SU-DHL-6 (cell line): ENCODE measurements around the gene OSBPL2.

Experiments used
- H2AFZ ChIP-seq: fragments of 200-600 bp; sonication (generic); 2 replicates; pipeline ENCODE4 v1.6.1; 2014; ENCODE audit warnings: low read depth, mild to moderate bottlenecking, moderate library complexity, mixed read lengths, antibody characterized with exemption, low read length; ENCODE audit not compliant: severe bottlenecking
- H3F3A ChIP-seq: fragments of 200-600 bp; shearing (Covaris generic); 2 replicates; pipeline ENCODE4 v1.6.0; 2016; ENCODE audit warnings: antibody characterized with exemption, mild to moderate bottlenecking; ENCODE audit not compliant: insufficient read depth
- H3K27ac ChIP-seq: fragments of 200-600 bp; sonication (generic); 2 replicates; pipeline ENCODE4 v1.5.1; 2016; ENCODE audit warnings: low read depth, mild to moderate bottlenecking, low read length, moderate library complexity, mixed read lengths
- H3K27me3 ChIP-seq: fragments of 200-600 bp; sonication (generic), shearing (Covaris generic); 2 replicates; pipeline ENCODE4 v1.6.0; 2014; ENCODE audit warnings: mild to moderate bottlenecking, low read length
- H3K36me3 ChIP-seq: fragments of 200-600 bp; sonication (generic); 2 replicates; pipeline ENCODE4 v1.6.1; 2014; ENCODE audit warnings: mild to moderate bottlenecking, low read length, mixed read lengths
- H3K4me2 ChIP-seq: fragments of 300-600, 200-600 bp; shearing (Covaris generic), sonication (generic); 2 replicates; pipeline ENCODE4 v1.6.0; 2014; ENCODE audit warnings: low read length, low read depth, mild to moderate bottlenecking; ENCODE audit not compliant: poor library complexity, severe bottlenecking
- H3K4me3 ChIP-seq: fragments of 200-600 bp; sonication (generic); 2 replicates; pipeline ENCODE4 v1.5.1; 2014; ENCODE audit warnings: antibody characterized with exemption, low read length, mild to moderate bottlenecking, mixed read lengths; ENCODE audit not compliant: insufficient read depth, poor library complexity, severe bottlenecking
- H3K79me2 ChIP-seq: fragments of 200-600 bp; sonication (generic); 2 replicates; pipeline ENCODE4 v1.6.1; 2014; ENCODE audit warnings: mild to moderate bottlenecking, low read length, moderate library complexity; ENCODE audit not compliant: insufficient read depth
- H3K9ac ChIP-seq: fragments of 200-600 bp; sonication (generic); 2 replicates; pipeline ENCODE4 v1.7.0; 2014; ENCODE audit warnings: mild to moderate bottlenecking, low read length
- H3K9me2 ChIP-seq: fragments of 200-600 bp; sonication (generic); replicated peaks from 2 replicates; pipeline ENCODE4 v1.6.1; 2014; ENCODE audit warnings: low read length; ENCODE audit not compliant: insufficient read depth
- H3K9me3 ChIP-seq: fragments of 200-600 bp; sonication (generic); 2 replicates; pipeline ENCODE4 v1.6.1; 2014; ENCODE audit warnings: low read length, mixed read lengths; ENCODE audit not compliant: insufficient read depth
- H4K20me1 ChIP-seq: fragments of 200-600 bp; sonication (generic); 2 replicates; pipeline ENCODE4 v1.6.1; 2014; ENCODE audit warnings: low read depth, mild to moderate bottlenecking, antibody characterized with exemption, low read length, moderate library complexity, mixed read lengths
- EZH2phosphoT487 ChIP-seq: fragments of 200-600 bp; sonication (generic), shearing (Covaris generic); conservative IDR thresholded peaks from 2 replicates; pipeline ENCODE4 v1.6.1; 2018; ENCODE audit warnings: mild to moderate bottlenecking, antibody characterized with exemption, low read length, moderate library complexity, mixed read lengths
- TF ChIP-seq, protein P1 (sequence below): fragments of 200-600 bp; sonication (generic); IDR thresholded peaks from one replicate; pipeline ENCODE4 v1.5.1; 2017; ENCODE audit warnings: antibody characterized with exemption, mild to moderate bottlenecking, low read length, moderate library complexity; ENCODE audit not compliant: insufficient read depth, poor library complexity, severe bottlenecking

OSBPL2 gene

DNA sequence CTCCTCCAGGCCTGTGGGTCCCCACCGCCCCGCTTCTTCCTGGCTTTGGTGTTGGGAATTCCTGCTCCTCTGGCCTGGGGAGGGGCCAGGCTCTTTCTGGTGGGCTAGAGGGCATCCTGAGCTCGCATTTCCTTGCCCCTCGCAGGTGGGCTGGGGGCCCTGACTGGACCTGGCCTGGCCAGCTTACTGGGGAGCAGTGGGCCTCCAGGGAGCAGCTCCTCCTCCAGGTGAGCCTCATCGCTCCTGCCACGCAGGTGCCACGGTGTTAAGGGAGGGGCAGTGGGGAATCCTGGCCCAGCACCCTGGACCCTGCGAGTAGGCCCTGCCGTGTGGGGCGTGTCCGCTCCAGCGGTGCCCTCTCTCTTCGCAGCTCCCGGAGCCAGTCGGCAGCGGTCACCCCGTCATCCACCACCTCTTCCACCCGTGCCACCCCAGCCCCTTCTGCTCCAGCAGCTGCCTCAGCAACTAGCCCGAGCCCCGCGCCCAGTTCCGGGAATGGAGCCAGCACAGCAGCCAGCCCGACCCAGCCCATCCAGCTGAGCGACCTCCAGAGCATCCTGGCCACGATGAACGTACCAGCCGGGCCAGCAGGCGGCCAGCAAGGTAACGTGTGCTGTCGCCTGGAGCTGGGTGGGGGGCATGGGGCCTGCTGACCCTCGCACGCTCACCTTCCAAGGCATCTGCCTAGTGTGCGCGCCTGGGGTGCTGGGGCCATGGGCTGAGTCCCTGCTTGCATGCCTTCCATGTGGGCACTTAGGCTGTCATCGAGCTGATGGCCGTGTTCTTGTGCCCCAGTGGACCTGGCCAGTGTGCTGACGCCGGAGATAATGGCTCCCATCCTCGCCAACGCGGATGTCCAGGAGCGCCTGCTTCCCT is 69.1 kb downstream of the OSBPL2 start:
- Histone ChIP-seq H3K36me3 (no peaks in the 10 kb centered on the region), H3K27me3 (no peaks in the 10 kb centered on the region), H3K4me2 (no peak overlapping the region), H3K9me3 (no peaks in the 10 kb centered on the region), H3F3A (no peaks in the 10 kb centered on the region), H3K4me3 (no peak overlapping the region), H3K79me2 (peaks cover 34% of the 10 kb centered on the region), H3K27ac (no peak overlapping the region), H2AFZ (no peak overlapping the region), H4K20me1 (peaks cover 5% of the 10 kb centered on the region; the same call in 1 of the 2 replicates), H3K9me2 (no peaks in the 10 kb centered on the region), H3K9ac (no peak overlapping the region)
- no peak for TF ChIP-seq EZH2phosphoT487
- TF ChIP-seq, protein P1, sequence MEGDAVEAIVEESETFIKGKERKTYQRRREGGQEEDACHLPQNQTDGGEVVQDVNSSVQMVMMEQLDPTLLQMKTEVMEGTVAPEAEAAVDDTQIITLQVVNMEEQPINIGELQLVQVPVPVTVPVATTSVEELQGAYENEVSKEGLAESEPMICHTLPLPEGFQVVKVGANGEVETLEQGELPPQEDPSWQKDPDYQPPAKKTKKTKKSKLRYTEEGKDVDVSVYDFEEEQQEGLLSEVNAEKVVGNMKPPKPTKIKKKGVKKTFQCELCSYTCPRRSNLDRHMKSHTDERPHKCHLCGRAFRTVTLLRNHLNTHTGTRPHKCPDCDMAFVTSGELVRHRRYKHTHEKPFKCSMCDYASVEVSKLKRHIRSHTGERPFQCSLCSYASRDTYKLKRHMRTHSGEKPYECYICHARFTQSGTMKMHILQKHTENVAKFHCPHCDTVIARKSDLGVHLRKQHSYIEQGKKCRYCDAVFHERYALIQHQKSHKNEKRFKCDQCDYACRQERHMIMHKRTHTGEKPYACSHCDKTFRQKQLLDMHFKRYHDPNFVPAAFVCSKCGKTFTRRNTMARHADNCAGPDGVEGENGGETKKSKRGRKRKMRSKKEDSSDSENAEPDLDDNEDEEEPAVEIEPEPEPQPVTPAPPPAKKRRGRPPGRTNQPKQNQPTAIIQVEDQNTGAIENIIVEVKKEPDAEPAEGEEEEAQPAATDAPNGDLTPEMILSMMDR = no peak

DNA sequence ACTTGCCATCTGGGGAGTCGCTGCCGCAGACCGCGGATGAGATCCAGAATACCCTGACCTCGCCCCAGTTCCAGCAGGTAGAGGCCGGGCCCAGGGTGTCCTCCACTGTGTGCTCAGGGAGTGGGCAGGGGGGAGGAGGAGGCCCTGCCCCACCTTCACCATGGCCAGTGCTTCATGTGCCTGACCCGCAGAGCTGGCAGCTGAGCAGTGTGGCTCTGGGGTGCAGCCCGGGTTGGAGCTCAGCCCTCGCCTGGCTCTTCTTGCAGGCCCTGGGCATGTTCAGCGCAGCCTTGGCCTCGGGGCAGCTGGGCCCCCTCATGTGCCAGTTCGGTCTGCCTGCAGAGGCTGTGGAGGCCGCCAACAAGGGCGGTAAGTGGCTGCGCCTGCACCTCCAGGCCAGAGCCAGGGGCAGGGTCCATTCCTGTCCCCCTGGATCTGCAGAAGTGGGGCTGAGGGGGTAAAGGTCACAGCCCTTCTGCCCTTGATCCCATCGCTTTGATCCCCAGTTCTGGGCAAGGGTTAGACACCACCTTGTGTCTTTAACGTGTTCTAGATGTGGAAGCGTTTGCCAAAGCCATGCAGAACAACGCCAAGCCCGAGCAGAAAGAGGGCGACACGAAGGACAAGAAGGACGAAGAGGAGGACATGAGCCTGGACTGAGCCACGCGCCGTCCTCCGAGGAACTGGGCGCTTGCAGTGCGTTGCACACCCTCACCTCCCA is 69.9 kb downstream of the OSBPL2 start:
- TF ChIP-seq, protein P1 = no peak
- TF ChIP-seq EZH2phosphoT487 = no peak
- H3K9me2 ChIP-seq = no peaks in the 10 kb centered on the region
- H3K4me2 ChIP-seq = no peak overlapping the region
- H3K9me3 ChIP-seq = no peaks in the 10 kb centered on the region
- H3K4me3 ChIP-seq = no peak overlapping the region
- H3F3A ChIP-seq = no peaks in the 10 kb centered on the region
- no peak overlapping the region for H3K27ac ChIP-seq
- peaks cover 5% of the 10 kb centered on the region; the same call in 1 of the 2 replicates for H4K20me1 ChIP-seq
- H2AFZ ChIP-seq = no peak overlapping the region
- H3K36me3 ChIP-seq = no peaks in the 10 kb centered on the region
- H3K9ac ChIP-seq = no peak overlapping the region
- no peaks in the 10 kb centered on the region for H3K27me3 ChIP-seq
- peaks cover 31% of the 10 kb centered on the region for H3K79me2 ChIP-seq

DNA sequence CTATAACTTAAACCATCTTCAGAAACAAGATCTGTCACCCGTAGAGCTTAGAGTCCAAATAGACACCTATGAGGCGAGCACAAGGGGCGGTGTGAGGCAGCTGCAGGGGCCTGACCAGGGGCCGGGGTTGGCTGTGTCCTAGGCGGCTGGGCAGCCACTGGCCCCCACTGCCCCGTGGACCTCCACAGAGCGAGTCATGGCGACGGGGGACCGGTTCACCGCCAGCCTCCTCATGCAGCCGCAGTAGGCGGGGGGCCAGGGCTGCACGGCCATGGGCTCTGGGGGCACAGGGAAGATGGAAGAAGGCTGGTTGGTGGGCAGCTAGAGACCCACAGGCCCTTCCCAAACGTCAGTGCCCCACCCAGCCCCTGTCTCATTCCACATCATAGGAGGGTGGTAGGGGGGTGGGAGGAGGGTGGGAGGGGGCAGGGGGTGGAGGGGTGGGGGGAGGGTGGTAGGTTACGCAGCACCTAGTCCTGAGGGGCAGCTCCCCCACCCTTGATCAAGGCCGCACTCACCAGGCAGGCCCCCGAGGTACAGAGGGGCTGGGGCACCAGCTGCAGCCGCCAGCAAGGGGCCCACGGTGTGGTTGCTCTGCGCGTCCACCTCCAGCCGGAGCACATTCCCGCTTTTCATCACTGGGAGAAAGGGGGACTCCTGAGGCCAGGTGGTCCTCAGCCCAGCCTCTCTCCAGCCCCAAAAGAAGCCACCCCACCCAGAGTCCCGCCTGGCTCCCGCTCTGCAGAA is 71.0 kb downstream of the OSBPL2 start:
- Histone ChIP-seq H3K27ac (no peak overlapping the region), H3K79me2 (peaks cover 20% of the 10 kb centered on the region), H3K4me2 (no peak overlapping the region), H3K9ac (no peak overlapping the region), H2AFZ (no peak overlapping the region), H3K4me3 (no peak overlapping the region), H3K9me2 (no peaks in the 10 kb centered on the region), H4K20me1 (peaks cover 1% of the 10 kb centered on the region; the same call in 1 of the 2 replicates), H3F3A (no peaks in the 10 kb centered on the region), H3K36me3 (no peaks in the 10 kb centered on the region), H3K9me3 (no peaks in the 10 kb centered on the region), H3K27me3 (no peaks in the 10 kb centered on the region)
- TF ChIP-seq, protein P1 = no peak
- TF ChIP-seq EZH2phosphoT487 = no peak
